ENCODE results near the gene ASH1L. TPM values are rescaled to one million over a fixed set of nuclear protein-coding genes. Genes with fewer than 3 reads are reported as not detected.
"Not testable (repeated sequence)": the region's sequence is repeated elsewhere in the genome, so short reads cannot be mapped to it uniquely, and the experiment has no call there.

ASH1L gene
- total RNA-seq, 1 donor from 2014 or later: 43.0 TPM

DNA sequence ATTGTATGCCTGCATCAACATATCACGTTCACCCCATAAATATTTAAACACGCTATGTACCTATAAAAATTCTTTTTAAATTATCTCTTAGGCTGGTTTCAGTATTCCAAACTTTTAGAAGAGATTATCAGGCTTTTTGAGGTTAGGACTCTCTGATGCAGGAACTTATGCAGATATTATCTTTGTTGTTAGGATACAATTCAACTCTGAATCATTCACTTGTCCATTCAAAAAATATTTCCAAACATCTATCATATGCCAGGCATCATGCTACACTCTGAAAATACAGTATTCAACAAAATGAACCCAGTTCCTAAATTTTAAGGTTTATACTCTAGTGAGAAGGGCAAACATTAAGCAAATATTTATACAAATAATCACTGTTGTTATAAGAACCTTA, 40.5 kb downstream of the ASH1L start:
- Mint-ChIP-seq H3K9me3 (ENCODE audit: unreplicated experiment) (peaks cover 2% of the 10 kb centered on the region), H3K27ac (ENCODE audit: unreplicated experiment) (no peak overlapping the region), H3K27me3 (ENCODE audit: unreplicated experiment) (no peaks in the 10 kb centered on the region), H3K36me3 (ENCODE audit: unreplicated experiment) (no peaks in the 10 kb centered on the region), H3K4me3 (ENCODE audit: unreplicated experiment) (no peak overlapping the region), H3K4me1 (ENCODE audit: low read depth, unreplicated experiment) (no peaks in the 10 kb centered on the region)
- TF ChIP-seq, protein P1, sequence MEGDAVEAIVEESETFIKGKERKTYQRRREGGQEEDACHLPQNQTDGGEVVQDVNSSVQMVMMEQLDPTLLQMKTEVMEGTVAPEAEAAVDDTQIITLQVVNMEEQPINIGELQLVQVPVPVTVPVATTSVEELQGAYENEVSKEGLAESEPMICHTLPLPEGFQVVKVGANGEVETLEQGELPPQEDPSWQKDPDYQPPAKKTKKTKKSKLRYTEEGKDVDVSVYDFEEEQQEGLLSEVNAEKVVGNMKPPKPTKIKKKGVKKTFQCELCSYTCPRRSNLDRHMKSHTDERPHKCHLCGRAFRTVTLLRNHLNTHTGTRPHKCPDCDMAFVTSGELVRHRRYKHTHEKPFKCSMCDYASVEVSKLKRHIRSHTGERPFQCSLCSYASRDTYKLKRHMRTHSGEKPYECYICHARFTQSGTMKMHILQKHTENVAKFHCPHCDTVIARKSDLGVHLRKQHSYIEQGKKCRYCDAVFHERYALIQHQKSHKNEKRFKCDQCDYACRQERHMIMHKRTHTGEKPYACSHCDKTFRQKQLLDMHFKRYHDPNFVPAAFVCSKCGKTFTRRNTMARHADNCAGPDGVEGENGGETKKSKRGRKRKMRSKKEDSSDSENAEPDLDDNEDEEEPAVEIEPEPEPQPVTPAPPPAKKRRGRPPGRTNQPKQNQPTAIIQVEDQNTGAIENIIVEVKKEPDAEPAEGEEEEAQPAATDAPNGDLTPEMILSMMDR (IDR thresholded peaks at IDR 0.05; ENCODE audit: partially characterized antibody, unreplicated experiment): no peak
- DNase-seq: no peak

DNA sequence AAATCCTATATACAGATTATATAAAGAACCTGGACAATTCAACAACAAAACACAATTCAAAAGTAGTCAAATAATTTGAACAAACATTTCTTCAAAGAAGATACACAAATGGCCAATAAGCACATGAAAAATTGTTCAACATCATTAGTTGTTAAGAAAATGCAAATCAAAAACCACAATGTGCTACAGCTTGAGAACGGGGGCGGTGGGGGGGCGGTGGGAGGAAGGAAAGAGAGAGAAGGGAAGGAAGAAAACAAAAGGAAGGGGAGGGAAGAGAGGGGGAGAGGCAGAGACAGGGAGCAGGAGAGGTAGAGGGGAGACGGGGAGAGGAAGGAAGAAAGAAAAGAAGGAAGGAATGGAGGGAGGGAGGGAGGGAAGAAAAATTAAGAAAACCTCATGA, 44.1 kb downstream of the ASH1L start:
- Mint-ChIP-seq H3K4me1 (ENCODE audit: low read depth, unreplicated experiment) (no peaks in the 10 kb centered on the region), H3K9me3 (ENCODE audit: unreplicated experiment) (no peaks in the 10 kb centered on the region), H3K27ac (ENCODE audit: unreplicated experiment) (no peak overlapping the region), H3K27me3 (ENCODE audit: unreplicated experiment) (no peaks in the 10 kb centered on the region), H3K4me3 (ENCODE audit: unreplicated experiment) (no peak overlapping the region), H3K36me3 (ENCODE audit: unreplicated experiment) (no peaks in the 10 kb centered on the region)
- DNase-seq: no peak
- TF ChIP-seq, protein P1 (IDR thresholded peaks at IDR 0.05; ENCODE audit: partially characterized antibody, unreplicated experiment): no peak

DNA sequence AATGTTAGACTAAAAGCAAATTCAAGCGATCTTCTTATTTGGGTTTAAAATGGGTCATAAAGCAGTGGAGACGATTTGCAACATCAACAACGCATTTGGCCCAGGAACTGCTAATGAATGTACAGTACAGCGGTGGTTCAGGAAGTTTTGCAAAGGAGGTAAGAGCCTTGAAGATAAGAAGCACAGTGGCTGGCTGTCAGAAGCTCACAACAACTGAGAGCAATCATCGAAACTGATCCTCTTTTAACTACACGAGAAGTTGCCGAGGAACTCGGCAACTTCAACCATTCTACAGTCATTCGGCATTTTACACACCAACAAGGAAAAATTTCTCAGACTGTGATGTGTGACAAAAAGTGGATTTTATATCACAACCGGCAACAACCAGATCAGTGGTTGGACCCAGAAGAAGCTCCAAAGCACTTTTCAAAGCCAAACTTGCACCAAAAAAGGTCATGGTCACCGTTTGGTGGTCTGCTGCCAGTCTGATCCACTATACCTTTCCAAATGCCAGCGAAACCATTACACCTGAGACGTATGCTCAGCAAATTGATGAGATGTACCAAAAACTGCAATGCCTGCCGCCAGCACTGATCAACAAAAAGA, 47.9 kb downstream of the ASH1L start:
- Mint-ChIP-seq H3K4me3 (ENCODE audit: unreplicated experiment) (no peak overlapping the region), H3K4me1 (ENCODE audit: low read depth, unreplicated experiment) (no peaks in the 10 kb centered on the region), H3K9me3 (ENCODE audit: unreplicated experiment) (no peaks in the 10 kb centered on the region), H3K27me3 (ENCODE audit: unreplicated experiment) (peaks cover 3% of the 10 kb centered on the region), H3K27ac (ENCODE audit: unreplicated experiment) (no peak overlapping the region), H3K36me3 (ENCODE audit: unreplicated experiment) (no peaks in the 10 kb centered on the region)
- DNase-seq: no peak
- TF ChIP-seq, protein P1 (IDR thresholded peaks at IDR 0.05; ENCODE audit: partially characterized antibody, unreplicated experiment): no peak

DNA sequence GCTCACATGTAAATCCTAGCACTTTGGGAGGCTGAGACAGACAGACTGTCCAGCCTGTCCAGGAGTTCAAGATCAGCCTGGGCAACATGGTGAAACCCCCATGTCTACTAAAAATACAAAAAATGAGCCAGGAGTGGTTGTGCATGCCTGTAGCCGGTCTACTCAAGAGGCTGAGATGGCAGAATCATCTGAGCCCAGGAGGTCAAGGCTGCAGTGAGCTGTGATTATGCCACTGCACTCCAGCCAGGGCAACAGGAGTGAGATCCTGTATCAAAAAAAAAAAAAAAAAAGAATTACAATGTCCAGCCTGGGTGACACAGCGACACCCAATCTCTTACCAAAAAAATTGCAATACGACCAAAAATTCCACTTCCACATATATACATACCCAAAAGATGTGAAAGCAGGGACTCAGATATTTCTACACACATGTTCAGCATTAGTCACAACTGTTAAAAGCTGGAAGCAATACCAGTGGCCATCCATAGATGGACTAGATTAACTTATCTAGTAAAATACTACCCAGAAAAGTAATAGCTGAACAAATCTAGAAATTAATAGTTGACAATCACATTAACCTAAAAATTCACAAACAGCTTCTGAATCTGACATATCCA, 49.2 kb downstream of the ASH1L start:
- no peak for DNase-seq
- Mint-ChIP-seq H3K4me1 (ENCODE audit: low read depth, unreplicated experiment) (no peaks in the 10 kb centered on the region), H3K4me3 (ENCODE audit: unreplicated experiment) (no peak overlapping the region), H3K9me3 (ENCODE audit: unreplicated experiment) (no peaks in the 10 kb centered on the region), H3K27ac (ENCODE audit: unreplicated experiment) (no peak overlapping the region), H3K27me3 (ENCODE audit: unreplicated experiment) (peaks cover 3% of the 10 kb centered on the region), H3K36me3 (ENCODE audit: unreplicated experiment) (no peaks in the 10 kb centered on the region)
- TF ChIP-seq, protein P1 (IDR thresholded peaks at IDR 0.05; ENCODE audit: partially characterized antibody, unreplicated experiment): no peak

DNA sequence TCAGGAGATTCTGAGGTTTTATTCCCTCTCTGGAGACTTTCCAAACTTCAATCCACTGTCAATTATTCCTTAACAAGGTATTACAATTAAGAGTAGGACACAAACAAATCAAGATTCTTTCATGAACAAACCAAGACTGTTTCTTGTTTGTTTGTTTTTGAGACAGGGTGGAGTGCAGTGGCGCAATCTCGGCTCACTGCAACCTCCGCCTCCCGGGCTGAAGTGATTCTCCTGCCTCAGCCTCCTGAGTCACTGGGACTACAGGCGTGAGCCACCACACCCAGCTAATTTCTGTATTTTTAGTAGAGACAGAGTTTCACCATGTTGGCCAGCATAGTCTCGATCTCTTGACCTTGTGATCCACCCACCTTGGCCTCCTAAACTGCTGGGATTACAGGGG, 51.2 kb downstream of the ASH1L start:
- H3K27me3 Mint-ChIP-seq (ENCODE audit: unreplicated experiment); H3K27ac Mint-ChIP-seq (ENCODE audit: unreplicated experiment); H3K9me3 Mint-ChIP-seq (ENCODE audit: unreplicated experiment); H3K4me3 Mint-ChIP-seq (ENCODE audit: unreplicated experiment); H3K4me1 Mint-ChIP-seq (ENCODE audit: low read depth, unreplicated experiment); H3K36me3 Mint-ChIP-seq (ENCODE audit: unreplicated experiment); DNase-seq: not testable (repeated sequence)

Data from glutamatergic neuron (in vitro differentiated cells).